CD4-positive, alpha-beta T cell (primary cell): Measurements from ENCODE around the gene POLE. TPM values are rescaled to one million over a fixed set of nuclear protein-coding genes. Genes with fewer than 3 reads are reported as not detected.
"Not testable (repeated sequence)": the region's sequence is repeated elsewhere in the genome, so short reads cannot be mapped to it uniquely, and the experiment has no call there.

Experiments used
- ATAC-seq: fragments of 200-7000 bp; cut with Tn5 transposase; one replicate; pipeline ENCODE4 v1.10.0; 2022; ENCODE audit warnings: mild to moderate bottlenecking; ENCODE audit not compliant: poor library complexity
- CTCF ChIA-PET: fragments of 350-600 bp; sonication (Branson Sonifier 250); formaldehyde crosslinking; loops from one replicate; lab custom pipeline; 2021; ENCODE audit warnings: antibody characterized with exemption, inconsistent platforms; lab: Charles Lee
- POLR2A ChIA-PET: fragments of 350-600 bp; sonication (Branson Sonifier 250); formaldehyde crosslinking; loops from one replicate; lab custom pipeline; 2021; ENCODE audit warnings: antibody characterized with exemption, inconsistent platforms; lab: Charles Lee
- DNase-seq, 14 experiments: peaks; one replicate each; pipeline ENCODE4 v3.0.0-alpha.2; 2013 to 2020; ENCODE audit warnings: mixed read lengths in 2 of 14
- H3K27ac ChIP-seq, 2 donors: one replicate each; pipeline versions ENCODE4 v1.5.1 to v1.7.0; 2013; ENCODE audit warnings: low read length in 2 of 2, low read depth in 1 of 2, mild to moderate bottlenecking in 1 of 2
- H3K27me3 ChIP-seq, 2 experiments: 1 replicate in 1 of 2; 2 replicates in 1 of 2; pipeline versions ENCODE4 v1.6.1 to v1.7.0; 2013; ENCODE audit warnings: low read length in 2 of 2, control low read depth in 1 of 2, mild to moderate bottlenecking in 1 of 2, moderate library complexity in 1 of 2; ENCODE audit not compliant: insufficient read depth in 2 of 2, control insufficient read depth in 1 of 2
- H3K36me3 ChIP-seq: one replicate; pipeline ENCODE4 v1.6.1; 2013; ENCODE audit warnings: low read length, control low read depth; ENCODE audit not compliant: insufficient read depth
- H3K4me1 ChIP-seq: one replicate; pipeline ENCODE4 v1.6.1; 2013; ENCODE audit warnings: low read length, control low read depth; ENCODE audit not compliant: insufficient read depth
- H3K4me3 ChIP-seq: one replicate; pipeline ENCODE4 v1.5.1; 2013; ENCODE audit warnings: mild to moderate bottlenecking, low read length, moderate library complexity
- H3K9me3 ChIP-seq, 2 experiments: 1 replicate in 1 of 2; 2 replicates in 1 of 2; pipeline versions ENCODE4 v1.6.1 to v1.7.0; 2013; ENCODE audit warnings: low read length in 2 of 2, mild to moderate bottlenecking in 2 of 2, control low read depth in 1 of 2, moderate library complexity in 1 of 2; ENCODE audit not compliant: control insufficient read depth in 1 of 2, insufficient read depth in 1 of 2
- H3K27ac Mint-ChIP-seq: one replicate; pipeline ENCODE4 v1.8.0; 2020; ENCODE audit warnings: mixed read lengths
- H3K27me3 Mint-ChIP-seq: one replicate; pipeline ENCODE4 v1.8.0; 2021; ENCODE audit warnings: mixed read lengths
- H3K36me3 Mint-ChIP-seq: one replicate; pipeline ENCODE4 v1.8.0; 2021; ENCODE audit warnings: low read depth, mixed read lengths
- H3K4me1 Mint-ChIP-seq: one replicate; pipeline ENCODE4 v1.8.0; 2021; ENCODE audit warnings: low read depth, mixed read lengths
- H3K4me3 Mint-ChIP-seq: one replicate; pipeline ENCODE4 v1.8.0; 2020; ENCODE audit warnings: mild to moderate bottlenecking, mixed read lengths
- H3K9me3 Mint-ChIP-seq: one replicate; pipeline ENCODE4 v1.8.0; 2020; ENCODE audit warnings: mixed read lengths
- CTCF ChIP-seq: fragments of 200-600 bp; IDR thresholded peaks from one replicate; pipeline ENCODE4 v1.8.0; 2022; ENCODE audit warnings: antibody characterized with exemption, mild to moderate bottlenecking
- intact Hi-C, 2 experiments: fragments of 100-400 bp; cut with DNase I in 1 of 2; cut with micrococcal nuclease in 1 of 2; formaldehyde crosslinking; loops; one replicate each; pipeline versions ENCODE4 v1.15.1 to v1.9.0; 2023 to 2025; cut with DNase I, micrococcal nuclease
- total RNA-seq, 174 experiments: library from RNA in 2 of 174; stranded (reverse) in 2 of 174; gene quantifications; one replicate each; pipeline ENCODE4 v1.2.3 and lab custom pipeline; 2021 to 2026

Gene POLE
- total RNA-seq, 2 experiments from 2014 or later, result 41.8 to 46.1 TPM

- no peak for ATAC-seq
Observed at GRCh38 chr12:132700212-132700822, 13.2 kb upstream of the POLE start.

GRCh38 chr12:132698341-132698740 is 11.2 kb upstream of the POLE start:
- ATAC-seq, result no peak
- DNase-seq, result no peak
- no peak overlapping the region for H3K4me3 Mint-ChIP-seq
- no peak overlapping the region for H3K27ac ChIP-seq
- intact Hi-C loops, result no loop called here
- no peaks in the 10 kb centered on the region for H3K9me3 ChIP-seq
- no peak overlapping the region for H3K27ac Mint-ChIP-seq
- TF ChIP-seq CTCF, result no peak
- H3K36me3 Mint-ChIP-seq, result peaks cover 34% of the 10 kb centered on the region
- no peaks in the 10 kb centered on the region for H3K4me1 ChIP-seq
- no peaks in the 10 kb centered on the region for H3K9me3 Mint-ChIP-seq
- peaks cover 3% of the 10 kb centered on the region for H3K36me3 ChIP-seq
- POLR2A ChIA-PET, result no interaction called here
- H3K4me3 ChIP-seq, result no peak overlapping the region
- H3K27me3 Mint-ChIP-seq, result no peaks in the 10 kb centered on the region
- CTCF ChIA-PET, result no interaction called here
- H3K4me1 Mint-ChIP-seq, result no peaks in the 10 kb centered on the region
- H3K27me3 ChIP-seq, result no peaks in the 10 kb centered on the region

More at GRCh38 chr12:132700212-132700822, 13.2 kb upstream of the POLE start:
- peaks cover 3% of the 10 kb centered on the region for H3K36me3 ChIP-seq
- no peak overlapping the region for H3K27ac ChIP-seq
- DNase-seq, result no peak
- Mint-ChIP-seq H3K27ac (no peak overlapping the region), H3K27me3 (no peaks in the 10 kb centered on the region), H3K9me3 (no peaks in the 10 kb centered on the region), H3K4me1 (no peaks in the 10 kb centered on the region), H3K36me3 (peaks cover 54% of the 10 kb centered on the region), H3K4me3 (no peak overlapping the region)
- intact Hi-C loops, result no loop called here
- CTCF ChIA-PET, result no interaction called here
- TF ChIP-seq CTCF, result no peak
- no peaks in the 10 kb centered on the region for H3K4me1 ChIP-seq
- H3K27me3 ChIP-seq, result no peaks in the 10 kb centered on the region
- POLR2A ChIA-PET, result no interaction called here
- H3K4me3 ChIP-seq, result no peak overlapping the region
- H3K9me3 ChIP-seq, result peaks cover 0 to 4% of the 10 kb centered on the region in 2 experiments

- ChIA-PET POLR2A (interaction anchor here (0.6 kb wide), 1 partner anchor 15 kb away, joined by 4 read pairs; no protein-coding TSS in a partner anchor), CTCF (no interaction called here)
- Histone ChIP-seq H3K27me3 (no peaks in the 10 kb centered on the region), H3K9me3 (no peaks in the 10 kb centered on the region), H3K4me1 (no peaks in the 10 kb centered on the region), H3K27ac (no peak overlapping the region), H3K4me3 (no peak overlapping the region), H3K36me3 (peaks cover 3% of the 10 kb centered on the region)
- no peak for DNase-seq
- no peaks in the 10 kb centered on the region for H3K27me3 Mint-ChIP-seq
- no peak overlapping the region for H3K4me3 Mint-ChIP-seq
- H3K9me3 Mint-ChIP-seq, result no peaks in the 10 kb centered on the region
- no peak overlapping the region for H3K27ac Mint-ChIP-seq
- no peak for TF ChIP-seq CTCF
- no peaks in the 10 kb centered on the region for H3K4me1 Mint-ChIP-seq
- no peak for ATAC-seq
- intact Hi-C loops, result no loop called here
- peaks cover 25% of the 10 kb centered on the region for H3K36me3 Mint-ChIP-seq
Observed at GRCh38 chr12:132695431-132695830, 8.3 kb upstream of the POLE start.

GRCh38 chr12:132694888-132695287 is 7.7 kb upstream of the POLE start:
- CTCF ChIA-PET, H3K9me3 Mint-ChIP-seq, ATAC-seq, DNase-seq, H3K27ac Mint-ChIP-seq, H3K27me3 ChIP-seq, H3K4me3 Mint-ChIP-seq, H3K27ac ChIP-seq, H3K9me3 ChIP-seq, H3K4me1 Mint-ChIP-seq, H3K27me3 Mint-ChIP-seq, POLR2A ChIA-PET, H3K36me3 ChIP-seq, H3K4me3 ChIP-seq, intact Hi-C loops, H3K4me1 ChIP-seq: not testable (repeated sequence)
- peaks cover 21% of the 10 kb centered on the region for H3K36me3 Mint-ChIP-seq

GRCh38 chr12:132692030-132692429 is 4.9 kb upstream of the POLE start:
- H3K27ac ChIP-seq, CTCF ChIA-PET, H3K4me3 ChIP-seq, H3K27me3 ChIP-seq, ATAC-seq, POLR2A ChIA-PET, H3K27me3 Mint-ChIP-seq, H3K4me1 ChIP-seq, H3K4me3 Mint-ChIP-seq, H3K4me1 Mint-ChIP-seq, H3K36me3 Mint-ChIP-seq, H3K9me3 Mint-ChIP-seq, DNase-seq, H3K36me3 ChIP-seq, H3K9me3 ChIP-seq, intact Hi-C loops, H3K27ac Mint-ChIP-seq: not testable (repeated sequence)
